ENCODE measurements around the gene WDR4. TPM values are rescaled to one million over a fixed set of nuclear protein-coding genes. Genes with fewer than 3 reads are reported as not detected.

WDR4 gene
- total and polyA plus RNA-seq, 2 experiments from 2014 or later = 22.5 to 50.2 TPM

GRCh38 chr21:42809577-42810475 is 69.5 kb downstream of the WDR4 start (continued):
- TF ChIP-seq ZNF462 (CRISPR knock-in tag; IDR thresholded peaks at IDR 0.05) = no peak
- no peak for TF ChIP-seq JUNB (IDR thresholded peaks at IDR 0.05; ENCODE audit: unreplicated experiment)
- TF ChIP-seq ETS1 (IDR thresholded peaks at IDR 0.05) = no peak
- TF ChIP-seq POLR2AphosphoS5 (IDR thresholded peaks at IDR 0.05; ENCODE audit: low read depth) = no peak
- no peak for TF ChIP-seq ZNF114 (CRISPR knock-in tag; IDR thresholded peaks at IDR 0.05)
- no peak for TF ChIP-seq REST (IDR thresholded peaks at IDR 0.05; ENCODE audit: unreplicated experiment)
- TF ChIP-seq CREB1 (CRISPR knock-in tag; IDR thresholded peaks at IDR 0.05; ENCODE audit: low read depth) = no peak
- no peak for TF ChIP-seq EZH2phosphoT487 (IDR thresholded peaks at IDR 0.05; ENCODE audit: unreplicated experiment)

All from GM23338 (cell line).